HG02642 (cell line): Measurements from ENCODE around the gene FOXD4L4.
"Not testable (repeated sequence)": the region's sequence is repeated elsewhere in the genome, so short reads cannot be mapped to it uniquely, and the experiment has no call there.

ENCODE experiments used
- ATAC-seq: cut with Tn5 transposase; IDR thresholded peaks from one replicate; pipeline ENCODE4 v1.9.1; 2021; ENCODE audit warnings: mild to moderate bottlenecking; ENCODE audit not compliant: unreplicated experiment, poor library complexity

FOXD4L4 gene

GRCh38 chr9:65737096-65737564 is at the start of gene FOXD4L4:
TSS of gene FOXD4L4 (plus strand) at chr9:65737146. CDS start at chr9:65737146, 0 bp downstream.
- ATAC-seq, result not testable (repeated sequence)

DNA sequence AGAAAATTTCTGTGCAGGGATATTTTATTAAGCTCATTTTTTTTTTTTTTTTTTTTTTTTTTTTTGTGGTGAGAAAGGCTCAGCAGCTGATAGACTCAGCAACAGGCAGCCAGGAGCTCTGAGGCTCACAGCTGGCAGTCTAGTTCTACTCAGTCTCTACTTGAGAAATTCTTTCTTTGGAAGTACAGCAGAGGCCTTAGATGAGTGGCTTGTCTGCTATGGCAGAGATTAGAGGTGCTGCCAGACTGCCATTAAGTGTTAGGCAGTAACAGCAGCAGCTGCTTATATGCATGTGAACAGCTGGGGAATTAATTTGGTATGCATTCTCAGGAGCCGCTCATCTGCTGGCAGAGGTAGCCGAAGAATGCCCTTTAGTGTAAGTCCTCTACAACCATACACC is 33.4 kb upstream of the FOXD4L4 start:
- ATAC-seq, result not testable (repeated sequence)

- ATAC-seq, result not testable (repeated sequence)
These were observed 22.5 kb upstream of the FOXD4L4 start for GRCh38 chr9:65714445-65714844.

GRCh38 chr9:65738133-65738532 is 1.2 kb downstream of the FOXD4L4 start:
- ATAC-seq, result not testable (repeated sequence)
